DMS 273 (cell line): Measurements from ENCODE around the gene CD84.
"Not testable (repeated sequence)": the region's sequence is repeated elsewhere in the genome, so short reads cannot be mapped to it uniquely, and the experiment has no call there.

Experiments used
- DNase-seq: peaks from one replicate; lab custom pipeline; 2025; ENCODE audit not compliant: unreplicated experiment; lab: John Stamatoyannopoulos, UW

Gene CD84

DNA sequence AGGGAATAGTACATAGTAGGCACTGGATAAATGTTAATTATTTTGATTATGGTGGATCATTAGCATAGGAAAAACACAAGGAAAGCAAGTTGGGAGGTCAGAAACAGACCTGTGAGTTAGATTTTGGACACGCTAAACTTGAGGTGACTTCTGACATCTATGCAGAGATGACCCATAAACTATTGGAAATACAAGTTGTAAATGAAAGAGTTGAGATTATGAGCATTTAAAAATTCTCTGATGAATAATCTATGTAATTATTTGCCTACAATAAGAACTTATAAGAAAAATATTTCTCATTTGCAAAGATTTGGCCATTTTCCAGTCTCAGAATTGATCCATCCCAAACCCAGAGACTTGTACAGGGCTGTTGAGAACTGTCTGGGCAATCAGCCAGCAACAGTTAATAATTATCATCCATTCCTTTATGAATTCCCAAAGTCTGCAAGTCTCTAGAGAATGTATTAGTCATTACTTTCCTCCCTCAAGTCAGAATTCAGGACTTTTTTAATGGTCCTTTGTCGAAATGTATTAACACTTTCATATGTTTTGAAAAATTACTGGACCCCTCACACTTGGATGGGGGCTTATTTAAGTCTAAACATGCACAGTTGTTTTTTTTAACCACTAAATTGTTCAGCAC is 36.9 kb downstream of the CD84 start:
- DNase-seq = no peak

GRCh38 chr1:160541622-160542302 is 37.5 kb downstream of the CD84 start:
- no peak for DNase-seq

DNA sequence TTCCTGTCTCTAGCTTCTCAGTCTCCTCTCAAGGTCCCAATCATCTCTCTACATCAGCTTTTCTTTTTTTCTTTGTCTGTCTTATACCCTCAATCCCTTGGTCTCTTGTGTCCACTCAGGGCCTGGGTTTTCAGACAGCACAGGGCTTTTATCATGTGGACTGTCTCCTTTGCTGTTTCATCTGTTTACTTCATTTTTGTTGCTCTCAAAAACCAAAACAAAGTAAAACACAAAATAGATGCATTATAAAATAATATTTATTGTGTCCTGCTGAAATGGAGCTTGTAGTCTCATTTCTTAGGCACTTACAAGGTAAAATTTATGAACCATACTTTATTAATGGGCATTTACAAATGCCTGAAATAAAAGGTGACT is 38.5 kb downstream of the CD84 start:
- no peak for DNase-seq

- DNase-seq = no peak
Measured at GRCh38 chr1:160539990-160540858, 39.1 kb downstream of the CD84 start.

- DNase-seq = no peak
Measured at GRCh38 chr1:160539684-160539989, 39.7 kb downstream of the CD84 start.

DNA sequence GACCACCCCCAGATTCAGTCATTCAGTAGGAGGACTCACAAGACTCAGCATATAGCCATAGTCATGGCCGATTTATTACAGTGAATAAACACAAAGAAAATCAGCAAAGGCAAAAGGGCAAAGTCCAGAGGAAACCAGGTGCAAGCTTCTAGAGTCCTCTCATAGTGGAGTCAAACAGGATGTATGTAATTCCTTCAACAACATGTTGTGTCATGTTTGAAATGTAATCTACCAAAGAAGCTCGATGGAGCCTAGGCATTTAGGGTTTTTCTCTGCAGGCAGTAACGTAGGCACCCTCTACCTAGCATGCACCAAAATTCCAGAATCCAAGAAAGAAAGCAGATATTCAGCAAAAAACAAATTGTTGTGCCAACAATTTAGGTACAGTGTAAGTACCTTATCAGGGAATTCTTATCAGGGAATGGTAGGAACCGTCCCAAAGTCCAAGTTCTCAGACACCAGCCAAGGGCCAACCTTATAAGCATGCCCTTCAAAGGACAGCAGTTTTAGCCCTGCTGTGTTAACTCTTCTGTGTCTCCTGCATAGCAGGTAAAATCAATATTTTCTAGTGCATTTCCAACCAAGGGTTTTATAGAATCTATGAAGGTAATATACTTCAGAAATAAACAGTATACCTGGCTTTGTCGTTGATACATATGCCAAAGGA is 40.2 kb downstream of the CD84 start:
- DNase-seq = no peak

DNA sequence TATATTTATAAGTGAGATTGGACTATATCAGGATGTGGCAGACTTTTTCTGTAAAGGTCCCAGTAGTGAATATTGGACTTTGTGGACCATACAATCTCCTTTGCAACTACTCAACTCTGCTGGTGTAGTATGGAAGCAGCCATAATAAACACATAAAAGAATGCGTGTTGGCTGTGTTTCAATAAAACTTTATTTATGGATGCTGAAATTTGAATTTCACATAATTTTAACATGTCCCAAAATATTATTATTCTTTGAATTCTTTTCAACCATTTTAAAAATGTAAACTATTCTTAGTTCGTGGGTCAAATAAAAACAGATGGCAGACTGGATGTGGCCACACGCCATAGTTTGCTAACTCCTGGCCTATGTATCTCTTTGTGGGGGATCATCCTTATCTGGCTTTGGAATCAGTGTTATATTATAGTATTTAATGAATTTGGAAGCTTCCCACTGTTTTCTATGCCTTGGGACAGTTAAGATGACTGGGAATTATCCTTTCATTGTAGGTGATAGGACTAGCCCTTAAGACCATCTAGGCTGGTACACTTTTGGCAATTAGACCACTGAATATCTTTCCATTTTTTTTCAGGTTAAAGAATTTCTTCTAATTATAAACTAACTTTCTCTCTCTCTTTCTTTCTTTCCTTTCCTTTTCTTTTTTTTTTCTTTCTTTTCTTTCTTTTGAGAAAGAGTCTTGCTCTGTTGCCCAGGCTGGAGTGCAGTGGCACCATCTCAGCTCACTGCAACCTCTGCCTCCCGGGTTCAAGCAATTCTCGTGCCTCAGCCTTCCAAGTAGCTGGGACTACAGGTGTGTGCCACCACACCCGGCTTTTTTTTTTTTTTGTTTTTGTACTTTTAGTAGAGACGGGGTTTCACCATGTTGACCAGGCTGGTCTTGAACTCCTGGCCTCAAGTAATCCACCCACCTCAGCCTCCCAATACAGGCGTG is 41.3 kb downstream of the CD84 start:
- no peak for DNase-seq

- peak; percentile 7 for DNase-seq
Measured at GRCh38 chr1:160534823-160535605, 44.3 kb downstream of the CD84 start.

DNA sequence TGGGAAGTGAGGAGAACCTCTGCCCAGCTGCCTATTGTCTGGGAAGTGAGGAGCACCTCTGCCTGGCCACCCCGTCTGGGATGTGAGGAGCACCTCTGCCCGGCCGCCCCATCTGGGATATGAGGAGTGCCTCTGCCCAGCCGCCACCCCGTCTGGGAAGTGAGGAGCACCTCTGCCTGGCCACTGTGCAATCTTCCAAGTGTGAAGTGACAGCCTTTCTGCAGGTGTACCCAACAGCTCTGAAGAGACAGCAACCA is 46.8 kb downstream of the CD84 start:
- not testable (repeated sequence) for DNase-seq

DNA sequence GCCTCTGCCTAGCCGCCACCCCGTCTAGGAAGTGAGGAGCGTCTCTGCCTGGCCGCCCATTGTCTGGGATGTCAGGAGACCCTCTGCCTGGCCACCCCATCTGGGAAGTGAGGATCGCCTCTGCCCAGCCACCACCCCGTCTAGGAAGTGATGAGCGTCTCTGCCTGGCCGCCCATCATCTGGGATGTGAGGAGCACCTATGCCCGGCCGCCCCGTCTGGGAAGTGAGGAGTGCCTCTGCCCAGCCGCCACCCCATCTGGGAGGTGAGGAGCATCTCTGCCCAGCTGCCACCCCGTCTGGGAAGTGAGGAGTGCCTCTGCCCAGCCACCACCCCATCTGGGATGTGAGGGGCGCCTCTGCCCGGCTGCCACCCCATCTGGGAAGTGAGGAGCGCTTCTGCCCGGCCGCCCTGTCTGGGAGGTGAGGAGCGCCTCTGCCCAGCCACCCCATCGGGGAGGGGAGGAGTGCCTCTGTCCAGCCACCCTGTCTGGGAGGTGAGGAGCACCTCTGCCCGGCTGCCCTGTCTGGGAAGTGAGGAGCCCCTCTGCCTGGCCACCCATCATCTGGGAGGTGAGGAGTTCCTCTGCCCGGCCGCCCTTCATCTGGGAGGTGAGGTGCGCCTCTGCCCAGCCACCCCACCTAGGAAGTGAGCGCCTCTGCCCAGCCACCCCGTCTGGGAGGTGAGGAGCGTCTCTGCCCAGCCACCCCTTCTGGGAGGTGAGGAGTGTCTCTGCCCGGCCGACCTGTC is 47.3 kb downstream of the CD84 start:
- not testable (repeated sequence) for DNase-seq

GRCh38 chr1:160529401-160529952 is 49.8 kb downstream of the CD84 start:
- not testable (repeated sequence) for DNase-seq

DNA sequence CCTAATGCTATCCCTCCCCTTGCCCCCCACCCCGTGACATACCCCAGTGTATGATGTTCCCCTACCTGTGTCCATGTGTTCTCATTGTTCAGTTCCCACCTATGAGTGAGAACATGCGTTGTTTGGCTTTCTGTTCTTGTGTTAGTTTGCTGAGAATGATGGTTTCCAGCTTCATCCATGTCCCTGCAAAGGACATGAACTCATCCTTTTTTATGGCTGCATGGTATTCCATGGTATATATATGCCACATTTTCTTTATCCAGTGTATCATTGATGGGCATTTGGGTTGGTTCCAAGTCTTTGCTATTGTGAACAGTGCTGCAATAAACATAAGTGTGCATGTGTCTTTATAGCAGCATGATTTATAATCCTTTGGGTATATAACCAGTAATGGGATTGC is 55.5 kb downstream of the CD84 start:
- not testable (repeated sequence) for DNase-seq

DNA sequence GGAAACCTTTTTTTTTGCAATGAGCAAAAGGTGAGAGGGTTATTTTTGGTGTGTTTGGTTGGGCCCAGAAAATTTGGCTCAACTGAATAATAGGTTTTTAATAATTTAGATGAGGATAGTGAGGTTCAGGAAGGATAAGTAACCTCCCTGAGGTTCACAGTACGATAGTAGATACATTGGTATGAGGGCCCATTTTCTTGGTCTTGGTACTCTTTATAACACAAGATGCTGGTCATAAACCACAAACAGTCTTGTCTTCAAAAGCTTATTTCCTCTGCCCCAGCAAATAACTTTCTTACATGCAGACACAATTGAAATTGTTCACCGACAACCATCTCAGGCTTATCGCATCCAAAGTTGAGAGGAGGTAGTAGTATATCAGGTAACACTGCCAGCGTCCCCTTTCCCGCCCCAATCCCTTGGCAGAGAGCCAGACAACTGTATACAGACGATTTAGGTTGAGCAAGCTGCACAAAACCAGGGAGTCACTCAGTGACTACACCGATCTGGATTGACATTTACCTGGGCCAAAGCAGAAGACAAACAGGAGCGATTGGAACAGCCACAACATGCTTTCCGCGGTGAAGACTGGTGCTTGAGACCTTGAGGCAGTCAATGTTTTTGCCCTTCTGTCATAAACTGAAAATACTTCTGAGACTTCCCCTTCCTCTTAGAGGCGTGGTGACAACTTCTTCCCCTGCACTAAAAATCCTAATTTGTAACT is 56.5 kb downstream of the CD84 start, which contains the start of gene SLAMF6:
Gene SLAMF6, minus strand, starts transcription at position 634 of the 724 bp plus-strand sequence. Its CDS starts 63 bp downstream, at position 571.
- DNase-seq = peak; percentile 6

GRCh38 chr1:160522136-160522535 is 57.2 kb downstream of the CD84 start:
- no peak for DNase-seq

DNA sequence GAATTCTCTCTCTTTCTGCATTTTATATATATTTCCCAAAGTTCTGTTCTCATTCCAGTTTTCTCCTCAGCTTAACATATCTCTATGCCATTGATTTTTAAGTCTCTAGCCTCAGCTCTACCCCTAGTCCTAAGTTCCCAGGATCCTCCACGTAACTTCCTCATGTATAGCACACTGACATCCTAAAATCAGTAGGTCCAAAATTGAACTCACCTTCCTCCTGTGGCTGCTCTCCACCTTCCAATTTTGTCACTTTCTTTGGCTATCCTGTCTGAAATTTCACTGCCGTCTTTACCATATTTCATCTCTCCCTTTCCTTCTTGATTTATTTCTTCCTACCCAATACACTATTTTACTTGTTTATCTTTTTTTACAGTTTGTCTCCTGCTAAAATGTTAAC is 57.7 kb downstream of the CD84 start:
- no peak for DNase-seq

- no peak for DNase-seq
Measured at GRCh38 chr1:160520999-160521398, 58.3 kb downstream of the CD84 start.

- no peak for DNase-seq
Measured at GRCh38 chr1:160520582-160520981, 58.7 kb downstream of the CD84 start.
